HG02678 (cell line): Measurements from ENCODE around the gene CIITA.
A peak's percentile ranks its signal among the peaks of the same experiment; 100 is the strongest.
"Not testable (repeated sequence)": the region's sequence is repeated elsewhere in the genome, so short reads cannot be mapped to it uniquely, and the experiment has no call there.

Source experiments
- ATAC-seq: cut with Tn5 transposase; IDR thresholded peaks from one replicate; pipeline ENCODE4 v1.9.1; 2021; ENCODE audit warnings: mild to moderate bottlenecking, moderate library complexity; ENCODE audit not compliant: unreplicated experiment

The CIITA gene

DNA sequence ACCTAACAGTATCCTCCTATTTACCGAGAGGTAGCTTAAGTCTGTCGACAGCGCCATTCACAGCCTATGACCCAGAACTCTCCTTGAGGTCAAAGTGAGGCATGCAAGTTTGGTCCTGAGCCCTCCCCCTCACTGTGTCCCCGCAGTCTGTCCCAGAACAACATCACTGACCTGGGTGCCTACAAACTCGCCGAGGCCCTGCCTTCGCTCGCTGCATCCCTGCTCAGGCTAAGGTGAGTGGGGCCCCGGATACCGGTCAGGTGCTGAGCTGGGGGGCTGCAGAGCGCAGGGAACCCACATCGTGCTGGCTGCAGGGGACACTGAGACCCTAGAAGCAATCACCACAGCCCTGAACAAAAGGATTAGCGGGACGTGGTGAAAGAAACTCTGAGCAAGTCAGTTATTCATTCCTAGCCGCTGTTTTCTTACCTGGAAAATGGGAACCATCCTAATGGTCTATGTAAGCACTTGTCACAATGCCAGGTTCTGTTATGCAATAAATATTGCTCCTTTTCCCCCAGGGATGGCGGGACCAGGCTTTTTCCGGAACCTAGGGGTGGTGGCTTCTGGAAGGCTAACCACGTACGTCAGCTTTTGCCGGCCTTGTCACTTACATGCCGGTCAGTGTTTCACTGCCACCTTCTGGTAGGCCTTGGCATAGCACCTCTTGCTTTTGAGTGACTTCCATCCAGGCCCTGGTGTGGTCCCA, 41.4 kb downstream of the CIITA start:
- peak; percentile 60 for ATAC-seq

DNA sequence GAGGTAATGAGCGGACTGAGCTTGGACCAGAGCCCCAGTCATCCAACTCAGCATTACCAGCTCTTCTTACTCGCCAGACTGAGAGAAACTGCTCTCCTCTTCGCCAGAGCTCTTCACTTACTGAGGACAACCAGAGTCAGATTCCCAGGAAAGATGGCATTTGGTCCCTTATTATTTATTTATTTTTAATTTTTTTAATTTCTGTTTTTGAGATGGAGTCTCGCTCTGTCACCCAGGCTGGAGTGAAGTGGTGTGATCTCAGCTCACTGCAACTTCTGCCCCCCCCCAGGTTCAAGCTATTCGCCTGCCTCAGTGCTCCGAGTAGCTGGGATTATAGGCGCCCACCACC, 42.0 kb downstream of the CIITA start:
- ATAC-seq = no peak

DNA sequence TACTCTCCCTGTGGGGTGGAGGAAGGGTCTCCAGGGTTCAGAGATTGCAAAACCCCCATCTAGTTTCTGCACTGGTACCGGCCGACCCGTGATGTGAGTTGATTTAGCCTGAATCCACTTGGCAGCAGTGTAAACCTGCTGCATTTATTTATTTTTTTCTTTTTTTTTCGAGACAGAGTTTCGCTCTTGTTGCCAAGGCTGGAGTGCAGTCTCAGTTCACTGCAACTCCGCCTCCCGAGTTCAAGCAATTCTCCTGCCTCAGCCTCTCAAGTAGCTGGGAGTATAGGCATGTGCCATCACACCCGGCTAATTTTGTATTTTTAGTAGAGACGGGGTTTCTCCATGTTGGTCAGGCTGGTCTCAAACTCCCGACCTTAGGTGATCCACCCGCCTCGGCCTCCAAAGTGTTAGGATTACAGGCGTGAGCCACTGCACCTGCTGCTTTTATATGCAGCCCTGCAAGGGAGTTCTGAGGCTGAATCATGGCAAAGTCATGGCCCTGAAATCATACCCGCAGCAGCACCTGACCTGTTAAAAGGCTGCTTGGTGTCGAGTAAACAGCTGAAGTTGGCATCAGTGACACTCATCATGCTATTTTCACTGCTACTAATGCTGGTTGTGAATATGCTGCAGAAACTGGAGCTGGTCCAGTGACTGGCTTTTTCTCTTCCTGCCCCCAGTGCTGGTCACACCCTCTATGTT, 43.9 kb downstream of the CIITA start:
- no peak for ATAC-seq

DNA sequence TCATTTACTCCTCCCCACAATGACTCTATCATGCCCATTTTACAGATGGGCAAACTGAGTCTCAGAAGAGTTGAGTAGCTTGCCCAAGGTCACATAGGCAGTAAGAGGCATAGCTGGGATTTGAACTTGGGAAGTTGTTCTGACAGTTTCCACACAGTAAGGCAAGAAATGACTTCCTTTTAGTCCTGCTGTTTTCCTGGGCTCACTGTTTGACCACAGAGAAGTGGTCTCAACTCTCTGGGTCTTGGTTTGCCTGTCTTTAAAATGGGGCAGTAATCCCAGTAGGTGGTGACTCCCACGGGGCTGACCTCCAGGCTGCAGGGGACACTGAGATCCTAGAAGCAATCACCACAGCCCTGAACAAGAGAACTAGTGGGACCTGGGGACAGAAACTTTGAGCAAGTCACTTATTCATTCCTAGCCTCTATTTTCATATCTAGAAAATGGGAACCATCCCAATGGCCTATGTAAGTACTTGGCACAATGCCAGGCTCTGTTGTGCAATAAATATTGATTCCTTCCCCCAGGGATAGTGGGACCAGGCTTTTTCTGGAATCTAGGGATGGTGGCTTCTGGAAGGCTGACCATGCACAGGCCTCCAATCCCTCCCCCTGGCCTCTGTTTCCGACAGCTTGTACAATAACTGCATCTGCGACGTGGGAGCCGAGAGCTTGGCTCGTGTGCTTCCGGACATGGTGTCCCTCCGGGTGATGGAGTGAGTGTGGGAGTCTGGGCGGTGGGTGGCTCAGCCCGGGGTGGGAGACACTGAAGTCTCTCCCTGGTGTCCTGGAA, 44.7 kb downstream of the CIITA start:
- no peak for ATAC-seq

DNA sequence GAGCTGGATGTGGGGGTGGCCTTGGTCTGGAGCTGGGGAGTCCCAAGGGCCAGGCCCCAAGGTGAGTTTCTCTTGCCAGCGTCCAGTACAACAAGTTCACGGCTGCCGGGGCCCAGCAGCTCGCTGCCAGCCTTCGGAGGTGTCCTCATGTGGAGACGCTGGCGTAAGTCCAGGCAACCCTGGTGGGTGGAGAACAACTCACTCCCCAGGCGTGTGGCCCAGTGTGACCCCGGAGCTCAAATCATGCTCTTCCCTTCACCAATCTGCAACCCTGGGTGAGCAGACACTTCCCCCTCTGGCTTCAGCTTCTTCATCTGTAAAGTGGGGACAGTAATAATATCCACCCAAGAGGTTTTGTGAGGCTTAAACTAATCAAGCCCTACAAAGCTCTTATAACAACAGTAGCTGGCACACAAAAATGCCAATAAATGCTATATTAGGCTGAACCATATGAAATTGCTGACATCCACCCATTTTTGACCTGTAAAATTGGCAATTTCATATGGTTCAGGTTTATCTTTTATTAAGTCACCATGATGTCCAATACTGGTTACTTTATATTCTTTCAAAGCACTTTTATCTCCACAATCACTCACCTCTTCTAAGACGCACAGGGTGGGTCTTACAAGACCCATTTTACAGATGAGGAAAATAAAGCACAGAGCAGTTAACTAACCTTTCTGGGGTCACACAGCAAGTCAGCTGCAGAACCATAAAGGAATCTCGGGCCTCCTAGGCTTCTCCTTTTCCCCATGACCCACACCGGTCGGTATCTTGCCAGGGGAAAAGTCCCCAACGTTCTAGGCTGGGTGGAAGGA, 45.5 kb downstream of the CIITA start:
- no peak for ATAC-seq

DNA sequence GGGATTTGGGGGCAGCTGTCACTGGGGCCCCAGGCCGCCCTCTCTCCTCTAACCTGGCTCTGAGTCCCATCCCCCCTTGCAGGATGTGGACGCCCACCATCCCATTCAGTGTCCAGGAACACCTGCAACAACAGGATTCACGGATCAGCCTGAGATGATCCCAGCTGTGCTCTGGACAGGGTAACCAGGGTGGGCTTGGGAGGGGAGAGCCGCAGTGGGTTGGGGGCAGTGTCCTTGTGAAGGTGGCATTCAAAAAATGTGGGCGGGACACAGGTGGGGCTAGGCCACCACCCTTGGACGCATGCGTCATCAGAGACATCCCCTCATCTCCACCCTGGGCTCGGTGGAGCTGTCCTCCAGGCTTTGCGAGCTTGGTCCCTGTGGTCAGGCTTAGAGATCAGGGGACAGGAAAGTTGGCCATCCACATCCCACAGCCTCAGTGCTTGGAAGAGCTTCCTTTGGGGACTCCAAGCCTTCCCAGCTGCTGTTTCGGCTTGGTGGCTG, 46.2 kb downstream of the CIITA start:
- no peak for ATAC-seq

DNA sequence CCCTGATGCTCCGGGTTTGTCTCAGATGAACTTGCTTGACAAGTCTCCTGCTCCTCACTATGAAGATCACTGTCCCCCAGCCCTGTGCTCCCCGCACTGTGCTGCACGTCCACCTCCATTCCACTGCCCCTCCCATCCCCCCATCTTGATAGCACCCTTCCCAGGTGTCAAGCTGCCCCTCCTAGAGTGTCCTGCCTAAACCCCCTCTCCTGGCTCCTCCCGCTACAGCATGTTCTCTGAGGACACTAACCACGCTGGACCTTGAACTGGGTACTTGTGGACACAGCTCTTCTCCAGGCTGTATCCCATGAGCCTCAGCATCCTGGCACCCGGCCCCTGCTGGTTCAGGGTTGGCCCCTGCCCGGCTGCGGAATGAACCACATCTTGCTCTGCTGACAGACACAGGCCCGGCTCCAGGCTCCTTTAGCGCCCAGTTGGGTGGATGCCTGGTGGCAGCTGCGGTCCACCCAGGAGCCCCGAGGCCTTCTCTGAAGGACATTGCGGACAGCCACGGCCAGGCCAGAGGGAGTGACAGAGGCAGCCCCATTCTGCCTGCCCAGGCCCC, 46.7 kb downstream of the CIITA start:
- no peak for ATAC-seq

DNA sequence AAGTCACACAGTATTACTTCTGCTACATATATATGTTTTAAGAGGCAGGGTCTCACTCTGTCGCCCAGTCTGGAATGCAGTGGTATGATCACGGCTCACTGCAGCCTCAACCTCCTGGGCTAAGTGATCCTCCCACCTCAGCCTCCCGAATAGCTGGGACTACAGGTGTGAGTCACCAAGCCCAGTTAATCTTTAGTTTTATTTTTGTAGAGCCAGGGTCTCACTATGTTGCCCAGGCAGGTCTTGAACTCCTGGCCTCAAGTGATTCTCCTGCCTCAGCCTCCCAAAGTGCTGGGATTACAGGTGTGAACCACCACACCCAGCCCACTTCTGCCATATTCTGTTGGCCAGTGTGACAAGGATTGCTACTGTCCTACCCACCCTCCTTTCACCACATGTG, 48.3 kb downstream of the CIITA start:
- not testable (repeated sequence) for ATAC-seq

DNA sequence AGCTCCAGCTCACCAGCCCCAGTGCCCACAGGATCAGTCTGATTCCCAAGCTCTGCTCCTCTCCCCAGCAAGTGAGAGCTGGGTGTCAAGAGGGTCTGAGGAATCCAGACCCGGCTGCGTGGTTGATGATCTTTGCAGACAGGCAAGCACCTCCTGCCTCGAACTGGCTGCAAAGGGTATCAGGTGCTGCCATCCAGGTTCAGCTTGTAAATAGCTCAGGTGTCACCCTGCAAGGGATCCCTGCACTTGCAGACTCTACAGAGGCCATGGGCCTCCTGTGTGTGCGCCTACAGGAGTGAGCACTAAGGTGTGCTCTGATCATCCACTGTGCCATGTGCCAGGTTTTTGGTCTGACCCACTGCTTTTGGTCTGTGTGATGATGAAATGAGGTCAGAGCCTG, 49.1 kb downstream of the CIITA start:
- no peak for ATAC-seq

DNA sequence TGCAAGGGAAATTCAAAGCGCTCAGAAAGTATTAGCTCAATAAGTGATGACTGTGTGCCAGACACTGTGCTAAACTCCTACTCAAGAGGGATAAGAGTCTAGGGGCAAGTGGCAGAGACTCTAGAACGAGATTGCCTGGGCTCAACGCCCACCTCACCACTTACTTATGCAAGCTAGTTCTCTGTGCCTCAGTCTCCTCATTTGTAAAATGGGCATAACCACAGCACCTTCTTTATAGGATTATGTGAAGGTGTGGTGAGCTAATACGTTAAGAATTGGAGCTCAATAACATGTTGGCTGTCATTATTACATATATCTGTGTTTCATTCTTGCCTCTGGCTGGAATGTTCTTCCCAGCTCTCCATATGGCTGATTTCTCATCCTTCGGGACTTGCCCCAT, 49.9 kb downstream of the CIITA start:
- no peak for ATAC-seq

DNA sequence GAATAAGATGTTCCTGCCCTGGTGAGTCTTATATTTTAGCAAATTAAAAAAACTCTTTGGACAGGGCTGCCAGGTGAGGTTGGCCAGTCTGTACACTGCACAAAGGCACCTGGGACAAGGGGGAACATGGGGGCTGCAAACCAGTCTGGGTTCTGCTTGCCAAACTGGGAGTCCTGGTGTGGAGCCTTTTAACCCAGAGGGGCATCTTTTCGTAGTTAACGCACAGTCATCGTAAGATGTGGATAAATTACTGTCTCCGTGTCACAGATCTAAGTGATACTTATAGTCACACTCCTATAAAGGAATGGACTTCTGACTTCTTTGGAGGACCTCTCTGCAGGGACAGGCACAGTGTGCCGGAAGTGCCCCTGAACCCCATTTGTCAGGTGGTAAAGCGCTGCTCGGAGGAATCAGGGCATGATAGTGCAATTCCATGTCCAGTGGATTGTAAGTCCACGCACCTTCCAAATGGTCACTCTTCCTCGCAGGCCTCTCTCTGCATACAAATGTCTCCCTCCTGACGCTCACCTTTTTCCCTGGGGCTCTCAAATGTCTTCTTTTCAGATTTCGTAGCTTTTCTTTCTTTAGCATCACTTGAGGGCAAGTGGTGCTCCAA, 50.6 kb downstream of the CIITA start:
- no peak for ATAC-seq

DNA sequence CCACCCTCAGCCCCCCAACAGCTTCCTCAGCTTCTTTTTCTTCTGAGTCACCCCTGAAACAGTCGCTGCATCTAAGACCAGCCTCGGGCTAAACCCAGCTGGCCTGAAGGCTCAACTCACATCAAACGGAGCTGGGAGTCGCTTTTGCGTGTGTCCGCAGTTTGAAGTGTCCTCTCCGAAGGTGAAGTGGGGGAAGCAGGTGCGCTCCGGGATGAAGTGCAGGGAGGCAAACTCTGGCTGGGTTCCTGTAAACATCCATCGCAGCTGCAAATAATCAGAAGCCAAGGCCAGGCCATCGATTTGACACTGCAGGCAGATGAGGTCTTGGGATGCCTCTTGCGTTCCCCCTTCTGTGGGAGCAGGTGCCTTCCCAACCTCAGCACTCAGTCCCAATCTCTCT, 52.1 kb downstream of the CIITA start:
- not testable (repeated sequence) for ATAC-seq

DNA sequence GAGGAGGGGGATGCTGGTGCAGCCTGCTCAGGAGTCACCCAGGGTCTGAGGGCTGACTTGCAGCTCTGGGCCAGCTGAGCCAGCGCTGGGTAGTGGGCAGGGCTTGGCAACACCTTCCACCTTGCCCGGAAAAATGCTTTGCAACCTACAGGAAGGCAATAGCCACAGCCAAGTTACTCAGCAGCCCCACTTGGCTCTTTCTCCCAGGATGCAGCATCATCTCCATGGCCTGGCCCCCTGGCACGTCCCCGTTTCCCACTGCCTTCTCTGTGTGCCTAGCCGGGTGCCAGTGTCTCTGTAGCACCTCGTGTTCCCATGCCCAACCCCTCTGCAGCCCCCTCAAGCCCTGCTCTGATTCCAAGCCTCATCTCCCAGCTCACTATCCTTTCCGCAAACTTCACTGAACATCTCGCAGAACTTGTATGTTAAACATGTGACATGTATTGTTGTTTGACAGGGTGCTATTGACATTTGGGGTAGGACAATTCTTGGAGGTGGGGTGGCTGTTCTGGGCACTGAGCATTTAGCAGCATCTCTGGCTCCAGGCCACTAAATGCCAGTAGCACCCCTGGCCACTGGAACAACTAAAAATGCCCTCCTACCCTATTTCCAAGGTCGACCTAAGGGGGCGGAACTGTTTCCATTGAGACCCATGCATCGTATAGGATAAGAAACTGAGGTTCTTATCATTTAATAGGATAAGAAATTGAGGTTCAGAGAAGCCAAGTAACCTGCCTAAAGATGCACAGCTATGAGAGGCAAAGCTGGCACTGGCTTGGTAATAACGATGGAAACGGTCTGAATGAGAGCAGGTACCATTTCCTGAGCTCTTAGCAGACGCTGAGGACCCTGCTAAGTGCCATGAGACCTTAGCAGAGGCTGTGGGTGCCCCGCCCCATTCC, 53.1 kb downstream of the CIITA start:
- ATAC-seq = no peak

DNA sequence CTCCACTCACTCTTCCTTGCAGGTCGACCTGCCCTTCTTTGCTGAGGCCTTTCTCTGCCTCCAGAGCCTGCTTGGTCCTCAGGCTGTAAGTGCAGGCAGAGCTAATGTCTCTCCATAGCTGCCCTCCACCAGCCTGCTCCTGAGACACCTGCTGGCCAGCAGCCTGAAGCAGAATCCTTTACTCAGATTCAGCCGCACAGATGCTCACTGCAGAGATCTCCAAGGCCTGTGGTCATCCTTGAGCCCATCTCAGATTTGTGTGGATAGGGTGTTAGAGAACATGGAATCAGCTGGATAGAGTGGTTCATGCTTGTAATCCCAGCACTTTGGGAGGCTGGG, 53.7 kb downstream of the CIITA start:
- no peak for ATAC-seq

DNA sequence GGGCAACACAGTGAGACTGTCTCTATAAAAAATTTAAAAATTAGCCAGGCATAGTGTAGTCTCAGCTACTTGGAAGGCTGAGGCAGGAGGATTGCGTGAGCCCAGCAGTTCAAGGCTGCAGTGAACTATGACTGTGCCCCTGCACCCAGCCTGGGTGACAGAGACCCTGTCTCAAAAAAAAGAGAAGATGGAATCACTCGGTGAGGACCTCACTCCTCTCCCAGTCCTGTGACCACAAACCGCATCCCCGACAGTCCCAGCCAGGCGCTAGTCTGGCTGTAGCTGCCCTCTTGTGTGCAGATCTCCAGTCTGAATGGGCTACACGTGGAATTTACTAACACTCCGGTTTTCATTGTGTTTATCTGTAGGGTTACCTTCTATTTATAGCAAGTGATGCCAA, 54.1 kb downstream of the CIITA start:
- no peak for ATAC-seq

DNA sequence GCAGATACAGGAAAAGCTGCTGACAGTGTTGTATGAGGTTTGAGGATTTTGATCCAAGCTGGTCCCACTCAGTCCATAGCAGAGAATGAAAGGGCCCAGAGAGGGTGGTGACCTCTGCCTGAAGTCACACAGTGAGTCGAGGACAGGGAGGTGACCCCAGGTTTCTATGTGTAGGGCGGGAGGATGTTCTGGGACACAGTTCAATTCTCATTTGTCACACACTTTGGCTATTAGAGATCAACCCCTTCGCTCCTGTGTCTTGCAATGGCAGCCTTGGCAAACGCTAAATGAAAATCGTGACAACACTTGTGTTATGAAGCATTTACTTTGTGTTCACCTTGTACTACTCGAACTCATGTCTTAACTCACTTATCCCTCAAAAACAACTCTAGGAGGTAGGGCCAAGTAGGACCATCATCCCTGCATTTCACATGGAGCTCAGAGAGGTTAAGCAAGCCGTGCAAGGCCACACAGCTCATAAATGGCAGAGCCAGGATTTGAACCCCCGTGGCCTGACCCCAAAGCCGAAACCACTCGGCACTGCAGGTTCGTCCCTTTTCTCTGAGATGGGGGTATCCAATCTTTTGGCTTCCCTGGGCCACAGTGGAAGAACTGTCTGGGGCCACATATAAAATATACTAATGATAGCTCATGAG, 55.1 kb downstream of the CIITA start:
- no peak for ATAC-seq

DNA sequence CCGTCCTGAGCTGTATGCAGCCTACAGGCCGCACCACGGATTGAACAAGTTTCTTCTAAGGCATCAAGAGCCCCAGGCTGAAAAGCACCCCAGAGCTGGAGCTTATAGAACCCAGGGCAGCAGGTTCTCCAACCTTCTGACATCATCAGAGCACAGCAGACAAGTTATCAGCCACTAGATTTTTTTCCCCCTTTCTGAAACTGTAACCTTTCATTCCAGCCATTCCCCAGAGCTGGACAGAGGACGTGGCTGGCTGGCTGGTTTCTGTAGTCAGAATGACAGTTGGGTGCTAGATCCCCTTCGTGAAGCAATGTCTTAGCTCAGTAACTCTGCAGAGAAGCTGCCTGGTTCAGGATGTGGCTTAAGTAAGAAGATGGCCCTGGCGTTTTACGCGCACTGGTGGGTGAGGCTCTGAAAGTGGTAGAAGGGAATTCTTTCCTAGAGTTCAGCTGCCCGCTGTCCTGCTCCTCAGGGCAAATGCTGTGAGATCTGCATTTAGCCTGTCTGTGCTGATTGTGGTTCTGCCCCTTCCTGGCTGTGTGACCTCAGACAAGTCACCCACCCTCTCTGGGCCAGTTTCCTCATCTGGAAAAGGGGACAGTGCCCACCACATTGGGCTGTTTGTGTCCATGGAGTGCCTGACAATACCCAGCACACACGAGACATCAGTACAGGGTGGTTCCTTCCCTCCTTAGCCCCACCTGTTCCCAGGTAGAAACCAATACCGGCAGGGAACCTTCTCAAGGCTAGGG, 56.1 kb downstream of the CIITA start:
- no peak for ATAC-seq

DNA sequence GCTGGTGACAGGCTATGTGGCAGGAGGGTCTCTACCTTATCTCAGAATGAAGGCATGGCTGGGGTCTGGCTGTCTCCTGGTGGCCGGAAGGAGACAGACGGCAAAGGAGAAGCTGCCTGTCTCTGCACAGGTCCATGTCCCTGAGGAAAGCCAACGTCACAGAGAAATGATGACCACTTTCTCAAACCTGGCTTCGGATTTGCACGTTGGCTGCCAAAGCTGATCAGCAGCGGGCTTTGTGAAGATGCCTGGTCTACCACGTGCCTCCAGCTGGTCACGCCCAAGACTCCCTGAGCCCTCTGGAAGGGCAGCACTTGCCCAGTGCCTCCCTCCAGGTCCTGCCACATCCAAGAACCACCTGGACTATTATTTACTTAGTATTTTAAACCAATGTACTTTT, 56.9 kb downstream of the CIITA start:
- ATAC-seq = no peak
